OCI-M1 (cell line): ENCODE measurements around the gene STK31.
"Not testable (repeated sequence)": the region's sequence is repeated elsewhere in the genome, so short reads cannot be mapped to it uniquely, and the experiment has no call there.

Experiments
- DNase-seq: peaks from one replicate; lab custom pipeline; 2025; lab: John Stamatoyannopoulos, UW

The STK31 gene

DNA sequence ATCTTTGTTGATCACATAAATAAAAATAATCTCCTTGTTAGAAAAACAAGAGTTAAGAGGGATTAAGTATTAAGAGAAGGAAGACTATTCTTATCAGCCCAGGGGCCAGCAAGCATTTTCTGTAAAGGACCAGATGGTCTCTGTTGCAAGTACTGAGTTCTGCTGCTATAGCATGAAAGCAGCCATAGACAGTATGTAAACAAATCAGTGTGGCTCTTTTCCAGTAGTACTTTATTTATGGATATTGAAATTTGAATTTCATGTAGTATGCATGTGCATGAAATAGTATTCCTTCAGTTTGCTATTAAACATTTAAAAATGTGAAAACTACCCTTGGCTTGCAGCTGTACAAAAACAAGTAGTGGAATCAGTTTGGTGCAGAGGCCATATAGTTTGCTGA is 81.7 kb downstream of the STK31 start:
- DNase-seq: no peak

DNA sequence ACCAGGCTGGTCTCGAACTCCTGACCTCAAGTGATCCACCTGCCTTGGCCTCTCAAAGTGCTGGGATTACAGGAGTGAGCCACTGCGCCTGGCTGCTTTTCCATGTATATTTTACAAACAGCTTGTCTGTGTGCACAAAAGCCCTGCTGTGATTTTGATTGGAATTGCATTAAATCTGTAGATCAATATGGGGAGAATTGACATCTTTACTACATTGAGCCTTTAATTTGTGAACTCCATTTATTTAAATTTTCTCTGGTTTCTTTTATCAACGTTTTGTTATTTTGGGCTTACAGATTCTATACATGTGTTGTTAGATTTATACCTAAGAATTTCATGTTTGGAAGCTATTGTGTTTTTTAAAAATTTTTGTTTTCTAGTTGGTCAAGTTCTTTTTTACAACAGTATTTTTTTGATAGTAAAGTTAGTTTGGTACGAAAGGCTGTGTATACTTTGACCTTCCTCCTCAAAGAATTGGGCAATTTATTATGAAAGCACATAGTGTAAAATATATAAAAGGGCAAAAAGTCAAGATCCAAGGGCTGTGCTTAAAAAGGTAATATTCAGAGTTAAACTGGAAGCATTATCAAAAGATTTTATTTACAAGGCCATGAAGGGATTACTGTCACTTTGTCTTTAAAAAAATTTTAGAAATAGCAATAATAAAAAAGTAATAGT is 92.8 kb downstream of the STK31 start:
- no peak for DNase-seq

DNA sequence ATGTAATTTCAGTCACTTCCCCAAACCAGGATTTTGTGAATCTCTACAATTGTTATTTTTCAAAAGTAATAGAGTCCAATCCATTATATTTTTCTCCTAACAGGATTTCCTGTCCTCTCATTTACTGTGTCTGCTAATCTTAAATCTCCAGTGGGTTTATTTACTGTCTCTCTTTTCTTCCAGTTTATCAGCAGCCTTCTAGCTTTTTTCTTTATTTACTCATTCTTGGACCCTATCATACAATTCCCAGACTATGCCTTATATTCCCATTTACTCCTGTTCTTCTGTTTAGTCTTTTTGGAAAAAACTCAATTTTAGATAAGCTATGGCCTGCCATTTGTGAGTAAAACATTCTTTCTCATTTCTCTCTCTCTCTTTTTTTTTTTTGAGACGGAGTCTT is 94.7 kb downstream of the STK31 start:
- DNase-seq: no peak

DNA sequence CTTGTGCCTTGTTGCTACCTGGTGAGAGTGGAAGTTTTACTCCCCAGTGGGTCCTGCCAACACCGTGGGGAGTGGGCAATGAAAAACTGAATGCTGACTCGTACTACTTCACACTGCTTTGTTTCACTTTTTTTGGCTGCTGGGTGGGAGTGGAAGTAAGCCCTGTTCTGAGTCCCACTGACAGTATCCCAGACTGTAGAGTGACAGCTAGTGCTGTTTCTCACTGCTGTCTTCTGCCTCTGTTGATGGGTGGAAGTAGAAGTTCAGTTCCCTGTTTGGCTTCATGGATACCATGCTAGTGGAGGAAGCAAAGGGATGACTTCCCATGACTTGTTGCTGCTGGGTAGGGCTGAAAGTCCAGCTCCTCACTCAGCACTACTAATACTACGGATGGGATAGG is 98.4 kb downstream of the STK31 start:
- DNase-seq: no peak

DNA sequence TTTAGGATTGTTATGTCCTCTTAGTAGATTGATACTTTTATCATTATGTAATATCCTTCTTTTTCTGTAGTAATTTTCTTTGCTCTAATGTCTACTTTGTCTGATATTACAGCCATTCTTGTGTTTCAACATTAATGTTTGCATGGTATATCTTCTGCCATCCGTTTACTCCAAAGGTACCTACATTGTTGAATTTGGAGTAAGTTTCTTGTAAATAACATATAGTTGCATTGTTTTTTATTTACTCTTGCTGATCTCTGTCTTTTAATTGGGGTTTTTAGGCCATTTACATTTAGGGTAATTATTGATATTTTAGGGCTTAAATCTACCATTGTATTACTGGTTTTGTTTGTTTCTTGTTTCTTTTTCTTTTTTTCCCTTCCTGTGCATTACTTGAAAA is 100.1 kb downstream of the STK31 start:
- DNase-seq: no peak

DNA sequence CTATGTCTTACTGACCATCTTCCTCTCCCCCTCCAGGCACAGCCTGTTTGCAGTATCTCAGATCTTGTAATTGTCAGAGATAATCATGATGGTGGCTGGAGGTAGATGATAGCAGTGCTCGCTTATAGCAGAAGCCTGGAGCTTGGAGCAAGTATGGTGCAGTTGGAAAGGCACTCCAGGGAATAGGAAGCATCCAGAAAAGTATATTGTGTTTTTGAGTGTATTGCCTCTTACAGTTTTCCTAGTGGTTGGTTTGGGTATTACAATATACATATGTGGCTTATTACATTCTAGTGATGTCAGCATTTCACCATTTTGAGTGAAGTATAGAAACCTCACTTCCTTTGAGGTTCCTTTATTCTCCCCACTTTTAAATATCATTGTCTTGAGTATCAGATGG is 101.5 kb downstream of the STK31 start:
- peak; percentile 41 for DNase-seq

DNA sequence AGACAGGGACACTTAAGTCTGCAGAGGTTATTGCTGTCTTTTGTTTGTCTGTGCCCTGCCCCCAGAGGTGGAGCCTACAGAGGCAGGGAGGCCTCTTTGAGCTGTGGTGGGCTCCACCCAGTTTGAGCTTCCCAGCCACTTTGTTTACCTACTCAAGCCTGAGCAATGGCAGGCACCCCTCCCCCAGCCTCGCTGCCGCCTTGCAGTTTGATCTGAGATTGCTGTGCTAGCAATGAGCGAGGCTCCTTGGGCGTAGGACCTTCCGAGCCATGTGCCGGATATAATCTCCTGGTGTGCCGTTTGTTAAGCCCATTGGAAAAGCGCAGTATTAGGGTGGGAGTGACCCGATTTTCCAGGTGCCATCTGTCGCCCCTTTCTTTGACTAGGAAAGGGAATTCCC is 118.1 kb downstream of the STK31 start:
- not testable (repeated sequence) for DNase-seq

DNA sequence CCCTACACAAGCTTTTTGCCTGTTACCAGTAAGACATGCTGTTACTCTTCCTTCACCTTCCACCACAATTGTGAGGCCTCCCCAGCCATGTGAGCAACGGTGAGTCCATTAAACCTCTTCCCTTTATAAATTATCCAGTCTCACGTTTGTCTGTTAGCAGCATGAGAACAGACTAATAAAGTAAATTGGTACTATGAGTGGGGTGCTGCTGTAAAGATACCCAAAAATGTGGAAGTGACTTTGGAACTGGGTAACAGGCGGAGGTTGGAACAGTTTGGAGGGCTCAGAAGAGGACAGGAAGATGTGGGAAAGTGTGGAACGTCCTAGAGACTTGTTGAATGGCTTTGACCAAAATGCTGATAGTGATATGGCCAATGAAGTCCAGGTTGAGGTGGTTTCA is 122.7 kb downstream of the STK31 start:
- DNase-seq: not testable (repeated sequence)

DNA sequence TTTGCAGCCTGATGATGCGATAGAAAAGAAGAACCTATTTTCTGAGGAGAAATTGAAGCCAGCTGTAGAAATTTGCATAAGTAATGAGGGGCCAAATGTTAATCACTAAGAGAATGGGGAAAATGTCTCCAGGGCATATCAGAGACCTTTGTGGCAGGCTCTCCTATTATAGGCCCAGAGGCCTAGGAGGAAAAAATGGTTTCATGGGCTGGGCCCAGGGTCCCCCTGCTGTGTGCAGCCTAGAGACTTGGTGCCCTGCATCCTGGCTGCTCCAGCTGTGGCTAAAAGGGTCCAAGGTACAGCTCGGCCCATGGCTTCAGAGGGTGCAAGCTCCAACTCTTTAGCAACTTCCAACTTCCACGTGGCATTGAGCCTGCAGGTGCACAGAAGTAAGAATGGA is 123.4 kb downstream of the STK31 start:
- DNase-seq: no peak

DNA sequence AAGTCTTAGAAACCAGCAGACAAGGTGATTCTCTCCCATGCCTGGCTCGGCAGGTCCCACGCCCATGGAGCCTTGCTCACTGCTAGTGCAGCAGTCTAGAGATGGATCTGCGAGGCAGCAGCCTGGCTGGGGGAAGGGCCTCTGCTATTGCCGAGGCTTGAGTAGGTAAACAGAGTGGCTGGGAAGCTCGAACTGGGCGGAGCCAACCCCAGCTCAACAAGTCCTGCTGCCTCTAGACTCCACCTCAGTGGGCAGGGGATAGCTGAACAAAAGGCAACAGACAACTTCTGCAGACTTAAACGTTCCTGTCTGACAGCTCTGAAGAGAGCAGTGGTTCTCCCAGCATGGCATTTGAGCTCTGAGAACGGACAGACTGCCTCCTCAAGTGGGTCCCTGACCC is 134.8 kb downstream of the STK31 start:
- not testable (repeated sequence) for DNase-seq

DNA sequence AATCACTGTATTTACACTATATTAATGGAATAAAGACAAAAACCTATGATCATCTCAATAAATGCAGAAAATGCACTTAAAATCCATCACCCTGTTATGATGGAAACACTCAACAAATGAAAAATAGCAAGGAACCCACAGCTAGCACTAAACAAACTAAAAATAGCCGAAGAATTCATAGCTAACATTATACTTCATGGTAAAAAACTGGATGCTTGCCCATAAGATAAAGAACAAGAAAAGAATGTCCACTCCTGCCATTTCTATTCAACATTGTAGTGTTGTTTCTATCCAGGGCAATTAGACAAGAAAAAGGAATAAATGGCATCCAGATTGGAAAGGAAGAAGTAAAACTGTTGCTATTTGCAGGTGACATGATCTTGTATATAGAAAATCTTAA is 142.1 kb downstream of the STK31 start:
- DNase-seq: no peak

DNA sequence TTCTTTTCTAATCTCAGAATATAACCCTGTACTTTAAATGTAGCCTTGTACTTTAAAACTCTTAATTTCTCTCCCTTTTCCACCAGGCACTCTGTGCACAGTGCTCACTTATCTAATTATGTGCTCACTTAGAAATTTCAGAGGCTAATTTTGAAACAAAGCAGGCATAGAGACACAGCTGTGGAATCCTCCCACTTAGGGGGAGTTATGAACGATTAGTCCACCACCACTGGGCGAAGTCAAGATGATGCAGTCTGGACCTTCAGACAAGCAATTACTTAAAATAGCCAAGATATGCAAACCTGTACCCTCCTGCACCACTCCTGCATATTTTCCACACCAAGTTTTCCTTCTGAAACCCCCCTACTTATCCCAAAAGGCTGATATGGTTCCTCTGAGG is 143.0 kb downstream of the STK31 start:
- no peak for DNase-seq

DNA sequence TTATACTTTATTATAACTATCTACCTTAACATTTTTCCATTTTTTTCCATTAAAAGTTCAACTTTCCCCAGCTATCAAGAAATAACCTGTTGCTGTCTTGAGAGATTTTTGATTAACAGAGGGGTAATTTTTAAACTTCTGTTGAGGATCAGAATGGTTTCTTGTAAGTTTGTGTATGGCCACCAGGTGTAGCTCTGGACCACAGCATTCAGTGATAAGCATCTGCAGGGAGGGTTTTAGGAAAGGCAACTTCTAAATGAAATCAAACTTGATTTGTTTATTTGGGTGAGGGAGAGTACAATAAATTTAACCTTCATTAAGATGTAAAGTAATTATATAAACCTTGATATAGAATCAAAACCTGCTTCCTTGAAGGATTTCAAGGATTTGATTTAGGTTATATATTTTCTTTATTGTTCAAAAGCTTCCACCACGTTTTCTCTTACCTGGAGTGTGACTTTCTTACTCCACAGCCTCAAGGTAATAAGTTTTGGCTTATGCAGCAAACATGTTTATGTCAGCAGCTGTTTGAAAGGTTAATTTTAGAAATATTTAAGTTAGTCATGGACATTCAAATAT is 153.3 kb downstream of the STK31 start:
- DNase-seq: peak; percentile 48

DNA sequence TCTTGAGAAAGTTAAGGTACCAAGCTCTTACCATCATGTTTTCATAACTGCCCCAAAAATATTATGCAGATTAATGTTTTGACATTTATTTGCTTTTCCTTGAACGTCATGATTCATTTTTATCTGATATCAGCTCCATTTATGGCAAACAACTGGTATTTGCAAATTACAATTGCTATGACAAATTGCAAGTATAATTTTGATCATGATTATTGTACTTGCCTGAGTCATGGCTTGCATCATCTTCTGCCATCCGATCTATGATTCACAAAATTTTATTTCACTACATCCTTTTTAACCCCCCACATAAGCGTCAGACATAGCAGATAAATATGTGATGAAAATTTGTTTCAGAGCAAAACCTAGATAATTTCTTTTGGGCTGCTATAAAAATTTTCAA is 155.0 kb downstream of the STK31 start:
- DNase-seq: peak; percentile 4

DNA sequence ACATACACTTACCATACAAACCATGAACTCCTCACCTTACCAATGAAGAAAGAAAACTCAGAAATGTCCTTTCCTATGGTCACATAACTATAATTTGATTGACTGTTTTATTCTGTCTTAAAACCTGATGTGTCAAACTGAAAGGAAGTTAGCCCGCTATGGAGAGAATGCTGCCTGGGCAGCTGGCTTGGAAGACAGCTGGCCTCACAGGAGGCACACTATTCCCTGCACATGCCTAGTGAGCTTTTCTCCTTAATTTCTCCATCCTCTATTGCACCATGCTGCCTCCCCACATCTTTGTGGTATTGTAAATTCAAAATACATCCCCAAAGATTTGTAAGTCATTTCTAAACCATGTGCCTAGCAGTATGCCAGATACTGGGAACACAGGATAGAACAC is 163.3 kb downstream of the STK31 start:
- DNase-seq: no peak

DNA sequence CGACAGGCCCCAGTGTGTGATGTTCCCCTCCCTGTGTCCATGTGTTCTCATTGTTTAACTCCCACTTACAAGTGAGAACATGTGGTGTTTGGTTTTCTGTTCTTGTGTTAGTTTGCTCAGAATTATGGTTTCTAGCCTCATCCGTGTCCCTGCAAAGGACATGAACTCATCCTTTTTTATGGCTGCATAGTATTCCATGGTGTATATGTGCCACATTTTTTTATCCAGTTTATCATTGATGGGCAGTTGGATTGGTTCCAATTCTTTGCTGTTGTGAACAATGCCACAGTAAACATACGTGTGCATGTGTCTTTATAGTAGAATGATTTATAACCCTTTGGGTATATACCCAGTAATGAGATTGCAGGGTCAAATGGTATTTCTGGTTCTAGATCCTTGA is 166.5 kb downstream of the STK31 start:
- not testable (repeated sequence) for DNase-seq
